Measurements from ENCODE around the gene CCNB1IP1.
"Not testable (repeated sequence)": the region's sequence is repeated elsewhere in the genome, so short reads cannot be mapped to it uniquely, and the experiment has no call there.

The CCNB1IP1 gene

GRCh38 chr14:20332788-20333493 lies at the start of gene CCNB1IP1:
CCNB1IP1 (minus strand) TSS chr14:20333279; CDS start chr14:20316523, 16,756 bp downstream.
- H3K36me3 Mint-ChIP-seq (ENCODE audit: low read depth): peaks cover 6% of the 10 kb centered on the region
- DNase-seq (ENCODE audit: low spot score): peak; percentile 57
- H3K4me3 Mint-ChIP-seq: peak within 1 kb of the TSS; percentile 97
- H3K9me3 Mint-ChIP-seq: no peaks in the 10 kb centered on the region
- peak within 1 kb of the TSS; percentile 91 for H3K27ac Mint-ChIP-seq
- H3K4me1 Mint-ChIP-seq (ENCODE audit: low read depth): peaks cover 33% of the 10 kb centered on the region
- H3K27me3 Mint-ChIP-seq (ENCODE audit: low read depth): peaks cover 4% of the 10 kb centered on the region

GRCh38 chr14:20382526-20382925 lies 49.4 kb upstream of the CCNB1IP1 start:
- Mint-ChIP-seq H3K27ac (no peak overlapping the region), H3K27me3 (ENCODE audit: low read depth) (no peaks in the 10 kb centered on the region), H3K36me3 (ENCODE audit: low read depth) (peaks cover 53% of the 10 kb centered on the region), H3K4me3 (no peak overlapping the region), H3K9me3 (no peaks in the 10 kb centered on the region), H3K4me1 (ENCODE audit: low read depth) (no peaks in the 10 kb centered on the region)
- no peak for DNase-seq (ENCODE audit: low spot score)

- DNase-seq (ENCODE audit: low spot score): no peak
- peaks cover 60% of the 10 kb centered on the region for H3K36me3 Mint-ChIP-seq (ENCODE audit: low read depth)
- H3K27me3 Mint-ChIP-seq (ENCODE audit: low read depth): no peaks in the 10 kb centered on the region
- H3K27ac Mint-ChIP-seq: no peak overlapping the region
- H3K4me1 Mint-ChIP-seq (ENCODE audit: low read depth): no peaks in the 10 kb centered on the region
- no peaks in the 10 kb centered on the region for H3K9me3 Mint-ChIP-seq
- no peak overlapping the region for H3K4me3 Mint-ChIP-seq
Observed at GRCh38 chr14:20381341-20381740, 48.3 kb upstream of the CCNB1IP1 start.

GRCh38 chr14:20380681-20381080 lies 47.6 kb upstream of the CCNB1IP1 start:
- Mint-ChIP-seq H3K27me3 (ENCODE audit: low read depth) (no peaks in the 10 kb centered on the region), H3K36me3 (ENCODE audit: low read depth) (peaks cover 64% of the 10 kb centered on the region), H3K4me3 (no peak overlapping the region), H3K4me1 (ENCODE audit: low read depth) (no peaks in the 10 kb centered on the region), H3K9me3 (no peaks in the 10 kb centered on the region), H3K27ac (peak overlapping the region; percentile 12)
- DNase-seq (ENCODE audit: low spot score): no peak

- no peaks in the 10 kb centered on the region for H3K4me1 Mint-ChIP-seq (ENCODE audit: low read depth)
- no peaks in the 10 kb centered on the region for H3K9me3 Mint-ChIP-seq
- peaks cover 66% of the 10 kb centered on the region for H3K36me3 Mint-ChIP-seq (ENCODE audit: low read depth)
- no peaks in the 10 kb centered on the region for H3K27me3 Mint-ChIP-seq (ENCODE audit: low read depth)
- no peak for DNase-seq (ENCODE audit: low spot score)
- no peak overlapping the region for H3K4me3 Mint-ChIP-seq
- no peak overlapping the region for H3K27ac Mint-ChIP-seq
Observed at GRCh38 chr14:20379743-20380142, 46.7 kb upstream of the CCNB1IP1 start.

GRCh38 chr14:20377171-20377570 lies 44.1 kb upstream of the CCNB1IP1 start:
- Mint-ChIP-seq H3K27me3 (ENCODE audit: low read depth) (no peaks in the 10 kb centered on the region), H3K4me1 (ENCODE audit: low read depth) (no peaks in the 10 kb centered on the region), H3K4me3 (no peak overlapping the region), H3K27ac (no peak overlapping the region), H3K36me3 (ENCODE audit: low read depth) (peaks cover 64% of the 10 kb centered on the region), H3K9me3 (no peaks in the 10 kb centered on the region)
- no peak for DNase-seq (ENCODE audit: low spot score)

GRCh38 chr14:20376071-20376588 lies 43.1 kb upstream of the CCNB1IP1 start:
- Mint-ChIP-seq H3K27ac (no peak overlapping the region), H3K27me3 (ENCODE audit: low read depth) (no peaks in the 10 kb centered on the region), H3K4me1 (ENCODE audit: low read depth) (no peaks in the 10 kb centered on the region), H3K9me3 (no peaks in the 10 kb centered on the region), H3K4me3 (no peak overlapping the region), H3K36me3 (ENCODE audit: low read depth) (peaks cover 61% of the 10 kb centered on the region)
- DNase-seq (ENCODE audit: low spot score): no peak

- Mint-ChIP-seq H3K4me1 (ENCODE audit: low read depth) (no peaks in the 10 kb centered on the region), H3K9me3 (no peaks in the 10 kb centered on the region), H3K36me3 (ENCODE audit: low read depth) (peaks cover 58% of the 10 kb centered on the region), H3K27ac (no peak overlapping the region), H3K27me3 (ENCODE audit: low read depth) (no peaks in the 10 kb centered on the region), H3K4me3 (no peak overlapping the region)
- no peak for DNase-seq (ENCODE audit: low spot score)
Observed at GRCh38 chr14:20375471-20375870, 42.4 kb upstream of the CCNB1IP1 start.

- no peaks in the 10 kb centered on the region for H3K27me3 Mint-ChIP-seq (ENCODE audit: low read depth)
- H3K4me3 Mint-ChIP-seq: no peak overlapping the region
- peaks cover 65% of the 10 kb centered on the region for H3K36me3 Mint-ChIP-seq (ENCODE audit: low read depth)
- peaks cover 2% of the 10 kb centered on the region for H3K4me1 Mint-ChIP-seq (ENCODE audit: low read depth)
- DNase-seq (ENCODE audit: low spot score): no peak
- H3K27ac Mint-ChIP-seq: no peak overlapping the region
- H3K9me3 Mint-ChIP-seq: no peaks in the 10 kb centered on the region
Observed at GRCh38 chr14:20372796-20373195, 39.7 kb upstream of the CCNB1IP1 start.

- H3K27ac Mint-ChIP-seq: no peak overlapping the region
- no peaks in the 10 kb centered on the region for H3K9me3 Mint-ChIP-seq
- peaks cover 2% of the 10 kb centered on the region for H3K4me1 Mint-ChIP-seq (ENCODE audit: low read depth)
- H3K36me3 Mint-ChIP-seq (ENCODE audit: low read depth): peaks cover 48% of the 10 kb centered on the region
- no peak for DNase-seq (ENCODE audit: low spot score)
- no peaks in the 10 kb centered on the region for H3K27me3 Mint-ChIP-seq (ENCODE audit: low read depth)
- no peak overlapping the region for H3K4me3 Mint-ChIP-seq
Observed at GRCh38 chr14:20365928-20366327, 32.8 kb upstream of the CCNB1IP1 start.

- H3K4me3 Mint-ChIP-seq; H3K9me3 Mint-ChIP-seq; H3K27me3 Mint-ChIP-seq (ENCODE audit: low read depth); H3K4me1 Mint-ChIP-seq (ENCODE audit: low read depth); DNase-seq (ENCODE audit: low spot score): not testable (repeated sequence)
- peak overlapping the region; percentile 79 for H3K27ac Mint-ChIP-seq
- peaks cover 60% of the 10 kb centered on the region for H3K36me3 Mint-ChIP-seq (ENCODE audit: low read depth)
Observed at GRCh38 chr14:20358474-20358873, 25.4 kb upstream of the CCNB1IP1 start.

GRCh38 chr14:20356422-20356821 lies 23.3 kb upstream of the CCNB1IP1 start:
- DNase-seq (ENCODE audit: low spot score): no peak
- Mint-ChIP-seq H3K36me3 (ENCODE audit: low read depth) (peaks cover 67% of the 10 kb centered on the region), H3K27me3 (ENCODE audit: low read depth) (no peaks in the 10 kb centered on the region), H3K4me1 (ENCODE audit: low read depth) (no peaks in the 10 kb centered on the region), H3K4me3 (no peak overlapping the region), H3K27ac (no peak overlapping the region), H3K9me3 (no peaks in the 10 kb centered on the region)

- H3K27ac Mint-ChIP-seq: no peak overlapping the region
- DNase-seq (ENCODE audit: low spot score): no peak
- H3K4me1 Mint-ChIP-seq (ENCODE audit: low read depth): no peaks in the 10 kb centered on the region
Observed at GRCh38 chr14:20350860-20351259, 17.8 kb upstream of the CCNB1IP1 start.

GRCh38 chr14:20350282-20350681 lies 17.2 kb upstream of the CCNB1IP1 start:
- no peak for DNase-seq (ENCODE audit: low spot score)
- H3K36me3 Mint-ChIP-seq (ENCODE audit: low read depth): peaks cover 54% of the 10 kb centered on the region
- no peak overlapping the region for H3K27ac Mint-ChIP-seq
- H3K27me3 Mint-ChIP-seq (ENCODE audit: low read depth): no peaks in the 10 kb centered on the region
- H3K9me3 Mint-ChIP-seq: no peaks in the 10 kb centered on the region
- no peaks in the 10 kb centered on the region for H3K4me1 Mint-ChIP-seq (ENCODE audit: low read depth)
- H3K4me3 Mint-ChIP-seq: no peak overlapping the region

More at GRCh38 chr14:20350860-20351259, 17.8 kb upstream of the CCNB1IP1 start:
- Mint-ChIP-seq H3K4me3 (no peak overlapping the region), H3K9me3 (no peaks in the 10 kb centered on the region), H3K27me3 (ENCODE audit: low read depth) (no peaks in the 10 kb centered on the region), H3K36me3 (ENCODE audit: low read depth) (peaks cover 53% of the 10 kb centered on the region)

GRCh38 chr14:20347747-20348146 lies 14.7 kb upstream of the CCNB1IP1 start:
- no peak overlapping the region for H3K27ac Mint-ChIP-seq
- H3K27me3 Mint-ChIP-seq (ENCODE audit: low read depth): no peaks in the 10 kb centered on the region
- peaks cover 11% of the 10 kb centered on the region for H3K4me1 Mint-ChIP-seq (ENCODE audit: low read depth)
- H3K9me3 Mint-ChIP-seq: no peaks in the 10 kb centered on the region
- peaks cover 44% of the 10 kb centered on the region for H3K36me3 Mint-ChIP-seq (ENCODE audit: low read depth)
- no peak for DNase-seq (ENCODE audit: low spot score)
- no peak overlapping the region for H3K4me3 Mint-ChIP-seq

All from T-helper 2 cell treated with Interferon-gamma antibody and Interleukin-4, amounts not matched to agents 5 μg/mL and 100 μg/mL, for 36 hours (primary cell).